NCI-H2107 treated with DMSO at 0.1 percent for 48 hours (cell line): ENCODE measurements around the gene DHRS12.

Experiments used
- DNase-seq: peaks from one replicate; lab custom pipeline; 2025; ENCODE audit not compliant: unreplicated experiment; lab: John Stamatoyannopoulos, UW

Gene DHRS12

DNA sequence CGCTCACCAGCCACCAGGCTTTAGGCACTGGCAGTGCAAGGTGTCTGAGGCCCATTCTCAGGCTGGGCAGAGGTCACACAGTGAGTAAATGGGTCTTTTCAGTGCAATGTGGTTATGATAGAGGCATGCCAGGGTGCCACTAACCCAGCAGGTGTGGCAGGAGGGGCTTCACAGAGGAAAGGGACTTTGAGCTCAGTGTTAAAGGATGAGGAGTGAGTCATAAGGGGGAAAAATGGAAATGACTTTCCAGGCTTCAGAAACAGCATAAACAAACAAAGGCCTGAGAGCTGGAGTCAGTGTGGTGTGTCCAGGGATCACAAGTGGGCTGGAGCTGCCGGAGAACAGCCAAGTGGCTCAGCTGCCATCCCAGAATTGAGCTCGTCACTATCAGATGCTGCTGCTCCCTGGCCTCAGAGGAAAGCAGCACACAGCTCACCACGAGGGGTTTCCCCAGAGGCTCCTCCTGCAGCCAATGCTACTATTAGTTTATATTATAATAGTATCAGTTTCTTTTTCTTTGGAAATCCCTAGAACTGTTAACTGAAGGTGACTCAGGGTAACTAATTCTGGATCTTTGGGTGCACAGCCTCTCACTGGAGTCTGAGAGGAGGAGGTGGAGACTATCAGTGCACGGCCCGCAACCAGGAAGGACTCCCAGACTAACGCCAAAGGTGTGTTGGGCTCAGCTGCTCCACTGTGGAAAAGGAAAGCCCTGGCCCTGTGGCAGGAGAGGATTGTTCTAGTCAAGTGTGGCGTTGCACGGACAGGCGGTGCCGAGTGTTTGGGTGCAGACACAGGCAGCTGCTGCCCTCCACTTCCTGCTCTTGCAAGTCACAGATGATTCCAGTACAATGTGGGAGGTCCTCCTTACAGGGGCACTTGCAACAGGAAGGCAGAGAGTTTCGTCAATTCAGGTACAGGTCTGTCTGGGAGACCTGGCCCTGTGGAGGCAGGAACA lies 39.5 kb downstream of the DHRS12 start:
- peak; percentile 59 for DNase-seq

GRCh38 chr13:51763486-51763885 lies 40.5 kb downstream of the DHRS12 start:
- DNase-seq: no peak

- DNase-seq: no peak
These were observed 42.2 kb downstream of the DHRS12 start for GRCh38 chr13:51761643-51762350.

DNA sequence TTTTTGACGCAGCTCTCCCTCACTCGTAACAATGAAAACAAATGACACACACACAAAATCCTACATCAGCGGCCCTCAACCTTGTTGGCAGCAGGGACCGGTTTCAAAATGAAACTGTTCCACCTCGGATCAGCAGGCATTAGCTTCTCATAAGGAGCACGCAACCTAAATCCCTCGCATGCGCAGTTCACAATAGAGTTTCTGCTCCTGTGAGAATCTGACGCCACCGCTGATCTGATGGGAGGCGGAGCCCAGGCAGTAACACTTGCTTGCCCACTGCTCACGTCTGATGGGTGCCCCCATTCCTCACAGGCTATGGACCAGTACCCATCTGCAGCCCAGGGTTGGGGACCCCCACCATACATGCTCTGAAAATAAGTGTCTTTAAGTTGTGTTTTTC lies 43.4 kb downstream of the DHRS12 start:
- DNase-seq: peak; percentile 53

DNA sequence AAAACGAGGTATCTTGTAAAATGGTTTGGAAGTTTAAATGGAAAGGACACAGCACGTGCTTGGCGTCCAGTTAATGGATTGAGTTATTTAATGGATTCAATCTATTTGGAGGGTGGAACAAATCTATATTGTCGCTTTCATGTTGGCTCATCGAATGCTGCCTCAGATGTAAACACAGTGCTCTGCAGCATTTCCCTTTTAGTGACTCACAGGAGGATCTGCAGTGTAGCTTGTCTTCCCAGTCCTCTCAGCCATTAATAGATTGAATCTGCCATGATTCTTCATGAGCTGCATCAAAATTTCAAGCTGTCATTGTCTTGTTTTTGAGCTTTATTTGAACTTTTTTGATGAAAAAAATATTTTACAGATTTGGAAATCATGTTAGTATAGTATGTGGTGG lies 44.7 kb downstream of the DHRS12 start:
- no peak for DNase-seq

DNA sequence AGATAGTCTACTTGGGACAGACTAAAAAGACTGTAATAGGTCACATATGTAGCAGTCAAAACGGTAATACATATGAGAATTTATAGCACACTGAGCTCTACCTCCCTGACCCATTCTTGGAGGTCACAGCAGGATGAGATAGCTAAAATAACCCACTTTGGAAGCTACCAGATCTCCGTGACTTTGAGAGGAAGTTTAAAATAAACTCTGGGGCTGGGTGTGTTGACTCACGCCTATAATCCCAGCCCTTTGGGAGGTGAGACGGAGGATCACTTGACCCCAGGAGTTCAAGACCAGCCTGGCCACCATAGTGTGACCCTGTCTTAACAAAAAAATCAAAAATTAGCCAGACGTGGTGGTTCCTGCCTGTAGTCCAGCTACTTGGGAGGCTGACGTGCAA lies 45.3 kb downstream of the DHRS12 start:
- DNase-seq: no peak

DNA sequence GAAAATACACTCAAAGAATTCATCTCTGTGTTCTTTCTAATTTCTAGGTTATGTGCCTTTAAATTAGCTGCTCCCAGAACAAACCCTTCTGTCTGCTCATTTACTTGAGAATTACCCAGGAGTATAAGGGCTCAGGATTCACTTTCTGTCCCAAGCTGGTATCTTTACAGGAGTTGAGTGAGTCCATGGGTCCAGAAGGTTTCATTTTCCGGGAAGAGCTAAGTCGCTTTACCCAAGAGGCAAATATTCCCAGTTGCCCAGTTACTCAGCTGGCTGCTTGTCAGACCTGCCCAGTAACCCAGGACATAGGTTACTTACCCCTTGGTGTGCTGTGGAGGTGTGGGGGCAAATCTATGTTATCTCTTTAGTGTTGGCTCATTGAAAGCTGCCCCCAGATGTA lies 47.3 kb downstream of the DHRS12 start:
- DNase-seq: no peak

DNA sequence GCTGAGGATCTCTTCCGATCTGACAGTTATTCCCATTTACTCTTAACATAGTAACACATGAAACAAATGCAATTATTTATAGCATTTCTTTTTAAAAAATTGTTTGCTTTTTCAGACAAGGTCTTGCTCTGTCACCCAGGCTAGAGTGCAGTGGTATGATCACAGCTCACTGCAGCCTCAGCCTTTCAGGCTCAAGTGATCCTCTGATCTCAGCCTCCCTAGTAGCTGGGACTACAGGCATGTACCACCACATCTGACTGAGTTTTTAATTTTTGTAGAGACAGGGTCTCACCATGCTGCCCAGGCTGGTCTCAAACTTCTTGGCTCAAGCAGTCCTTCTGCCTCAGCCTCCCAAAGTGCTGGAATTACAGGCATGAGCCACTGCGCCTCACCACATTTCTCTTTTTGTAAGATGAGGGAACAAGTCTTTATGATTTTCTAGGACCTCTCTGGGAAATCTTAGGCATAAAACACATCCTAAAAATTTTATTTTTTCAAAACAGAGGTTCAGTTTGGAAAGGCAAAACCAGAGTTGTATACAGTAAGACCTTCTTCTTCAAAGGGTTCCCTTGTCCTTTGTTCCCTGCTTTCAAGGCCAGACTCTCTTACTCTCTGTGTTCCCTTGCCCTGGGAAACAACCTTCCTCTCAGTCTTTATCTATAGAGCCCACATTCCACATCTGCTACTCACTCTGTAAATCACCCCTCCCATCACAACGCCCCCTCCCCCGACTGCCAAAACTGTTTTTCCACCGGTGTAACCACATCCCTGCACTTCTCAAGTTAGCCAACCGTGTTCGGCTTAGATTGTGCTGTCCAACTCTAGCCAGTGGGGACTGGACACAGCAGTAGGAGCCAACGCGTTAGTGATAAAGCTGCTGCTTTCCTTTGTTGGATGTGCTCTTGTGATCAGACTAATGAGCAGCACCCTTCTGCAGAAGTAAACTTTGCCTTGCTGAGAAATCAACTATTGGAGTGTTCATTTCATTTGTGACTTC lies 56.2 kb downstream of the DHRS12 start:
- no peak for DNase-seq

- no peak for DNase-seq
These were observed 57.2 kb downstream of the DHRS12 start for GRCh38 chr13:51746802-51747201.

DNA sequence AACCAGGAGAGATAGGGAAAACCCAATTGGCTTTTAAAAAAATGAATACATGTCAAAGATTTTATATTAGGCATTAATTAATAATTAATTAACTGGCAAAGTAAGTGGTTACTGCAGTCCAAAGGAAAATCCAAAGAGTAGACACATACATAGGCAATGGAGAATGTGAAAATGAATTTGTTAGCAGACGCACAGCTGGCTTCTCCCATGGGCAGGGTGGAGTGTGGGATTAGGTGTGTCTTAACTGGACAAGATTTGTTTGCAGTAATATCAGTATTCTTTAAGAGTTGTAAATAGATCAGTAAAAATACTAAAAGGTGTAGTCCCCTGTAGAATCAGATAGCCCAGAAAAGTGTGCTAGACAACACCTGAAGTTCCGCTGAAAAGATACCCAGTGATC lies 58.7 kb downstream of the DHRS12 start:
- no peak for DNase-seq

DNA sequence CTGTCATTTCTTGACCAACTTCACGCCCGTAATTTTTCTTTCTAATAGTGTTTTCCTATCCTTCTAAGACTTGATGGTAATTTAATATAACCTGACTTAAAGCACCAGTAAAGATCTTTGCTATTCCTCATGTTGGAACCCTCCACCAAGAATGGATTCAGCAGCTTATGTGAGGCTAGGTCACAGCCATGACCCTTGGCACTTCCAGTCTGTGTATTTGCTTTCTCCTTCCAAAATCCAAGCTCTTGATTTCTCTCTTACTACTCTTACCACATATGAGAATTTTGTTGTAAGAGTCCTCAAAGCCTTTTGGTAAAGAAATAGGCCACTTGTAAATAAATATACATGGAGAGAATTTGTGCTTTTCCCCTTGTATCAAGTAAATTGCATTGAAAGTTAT lies 61.4 kb downstream of the DHRS12 start:
- no peak for DNase-seq

GRCh38 chr13:51742031-51742430 lies 61.9 kb downstream of the DHRS12 start:
- DNase-seq: no peak

DNA sequence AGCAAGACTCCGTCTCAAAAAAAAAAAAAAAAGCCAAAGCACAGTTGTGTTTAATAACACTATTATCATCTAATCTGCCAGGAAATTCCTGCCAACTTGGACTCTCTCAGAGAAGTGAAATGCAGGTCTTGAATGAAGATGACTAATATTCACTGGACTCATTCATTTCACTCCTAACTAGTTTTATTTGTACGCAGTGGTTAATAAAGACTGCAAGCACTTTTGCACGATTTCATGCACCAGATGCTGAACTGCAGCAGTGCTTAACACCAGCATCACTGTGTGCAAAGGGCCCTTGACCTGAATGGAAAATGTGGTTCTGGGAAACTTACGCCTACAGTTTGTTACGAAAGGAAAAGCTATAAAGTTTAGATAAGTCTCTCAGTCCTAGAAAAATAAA lies 63.3 kb downstream of the DHRS12 start:
- DNase-seq: no peak

GRCh38 chr13:51739027-51739764 lies 64.8 kb downstream of the DHRS12 start:
- no peak for DNase-seq

- DNase-seq: no peak
These were observed 65.6 kb downstream of the DHRS12 start for GRCh38 chr13:51738226-51738905.

- DNase-seq: no peak
These were observed 66.4 kb downstream of the DHRS12 start for GRCh38 chr13:51737609-51738008.

GRCh38 chr13:51734786-51735185 lies 69.2 kb downstream of the DHRS12 start:
- DNase-seq: no peak

DNA sequence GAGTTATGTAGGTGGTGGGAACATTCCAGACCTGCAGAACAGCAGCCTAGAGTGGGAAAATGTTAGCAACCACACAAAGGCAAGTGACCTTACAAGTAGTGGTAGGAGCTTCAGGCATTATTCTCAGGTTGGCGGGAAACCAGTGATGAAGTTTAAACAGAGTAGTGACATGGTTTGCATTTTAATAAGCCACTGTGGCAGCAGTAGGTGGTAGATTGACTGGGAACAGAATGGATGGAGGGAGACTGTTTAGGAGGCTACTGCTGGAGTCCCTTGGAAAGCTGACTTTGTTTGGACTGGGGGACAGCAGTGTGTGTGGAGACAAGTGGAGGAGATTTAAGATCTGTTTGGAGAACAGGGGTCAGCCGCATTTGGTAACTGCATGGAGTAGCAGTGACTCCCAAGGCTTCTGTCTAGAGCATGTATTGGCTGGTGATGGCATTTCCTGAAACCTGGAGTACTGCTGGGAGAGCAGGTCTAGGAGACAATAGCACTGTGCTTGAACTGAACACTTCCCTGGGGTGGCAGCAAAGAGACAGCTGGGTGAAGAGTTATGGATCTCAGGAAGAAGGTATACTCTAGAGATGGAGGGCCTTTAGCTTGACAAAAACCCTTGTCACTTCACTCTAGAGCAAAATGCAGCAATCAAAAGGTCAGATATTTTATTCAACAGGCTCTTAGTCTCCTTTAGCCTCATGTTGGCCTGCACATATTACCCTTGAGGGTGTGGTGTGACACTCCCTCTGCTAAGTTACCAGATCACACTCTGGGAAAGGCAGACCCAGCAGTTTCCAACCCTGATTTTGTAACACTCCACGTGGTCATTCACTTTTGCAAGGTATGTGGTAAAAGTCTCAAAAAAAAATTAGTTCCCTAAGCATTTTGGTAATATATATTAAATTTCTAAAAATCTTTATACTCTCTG lies 70.3 kb downstream of the DHRS12 start:
- peak; percentile 61 for DNase-seq

- DNase-seq: no peak
These were observed 72.2 kb downstream of the DHRS12 start for GRCh38 chr13:51731759-51732158.
